Panc1 (cell line): ENCODE data around the gene FGD3. TPM values are rescaled to one million over a fixed set of nuclear protein-coding genes. Genes with fewer than 3 reads are reported as not detected.

ENCODE experiments used
- ATAC-seq: fragments of 200-7000 bp; cut with Tn5 transposase; 2 replicates; pipeline ENCODE4 v1.9.1; 2020; ENCODE audit warnings: mild to moderate bottlenecking, moderate library complexity
- BruUV-seq: library from RNA; stranded (reverse); fragments of 400-500 nt; replicated peaks from 2 replicates; lab custom pipeline; 2021; lab: Mats Ljungman, UMichigan
- CTCF ChIA-PET: fragments of 300-600 bp; sonication (Branson Sonifier 250); formaldehyde crosslinking; loops from one replicate; lab custom pipeline; 2022; ENCODE audit warnings: antibody characterized with exemption; lab: Charles Lee
- POLR2A ChIA-PET: fragments of 300-600 bp; sonication (Branson Sonifier 250); formaldehyde crosslinking; loops from one replicate; lab custom pipeline; 2022; ENCODE audit warnings: antibody characterized with exemption; lab: Charles Lee
- DNase-seq: peaks from one replicate; pipeline ENCODE4 v3.0.0-alpha.2; 2010; ENCODE audit warnings: low read depth, low spot score
- H3K27ac ChIP-seq: 2 replicates; pipeline ENCODE4 v1.5.1; 2011; ENCODE audit warnings: mild to moderate bottlenecking, low read length, inconsistent platforms
- H3K27me3 ChIP-seq: fragments of 200-500 bp; sonication (Bioruptor generic); 2 replicates; pipeline ENCODE4 v1.6.0; 2014; ENCODE audit warnings: low read length, inconsistent platforms; ENCODE audit not compliant: control insufficient read depth, insufficient read depth
- H3K36me3 ChIP-seq: fragments of 200-500 bp; sonication (Bioruptor generic); 2 replicates; pipeline ENCODE4 v1.5.1; 2014; ENCODE audit warnings: inconsistent platforms, mild to moderate bottlenecking, low read length, moderate library complexity; ENCODE audit not compliant: control insufficient read depth, insufficient read depth
- H3K4me1 ChIP-seq: 2 replicates; pipeline ENCODE4 v1.5.1; 2011; ENCODE audit warnings: inconsistent platforms, mild to moderate bottlenecking, low read length, moderate library complexity; ENCODE audit not compliant: control insufficient read depth, insufficient read depth
- H3K4me3 ChIP-seq, 2 experiments: 2 replicates each; pipeline ENCODE4 v1.5.1; 2011 to 2012; ENCODE audit warnings: low read depth in 2 of 2, low read length in 2 of 2, mild to moderate bottlenecking in 2 of 2, inconsistent platforms in 1 of 2, moderate library complexity in 1 of 2
- H3K9me3 ChIP-seq: fragments of 200-500 bp; sonication (Bioruptor generic); 2 replicates; pipeline ENCODE4 v1.5.1; 2014; ENCODE audit warnings: low read depth, mild to moderate bottlenecking, inconsistent platforms, low read length, moderate library complexity; ENCODE audit not compliant: control insufficient read depth, insufficient read depth
- POLR2AphosphoS5 ChIP-seq: IDR thresholded peaks from 2 replicates; pipeline ENCODE4 v1.6.1; 2012; ENCODE audit warnings: mild to moderate bottlenecking, low read depth, low read length, moderate library complexity
- SIN3A ChIP-seq: IDR thresholded peaks from 2 replicates; pipeline ENCODE4 v1.6.1; 2012; ENCODE audit warnings: low read depth, mild to moderate bottlenecking, low read length, moderate library complexity, borderline replicate concordance; ENCODE audit not compliant: insufficient read depth
- TCF7L2 ChIP-seq: IDR thresholded peaks from 2 replicates; pipeline ENCODE4 v1.6.1; 2011; ENCODE audit warnings: mild to moderate bottlenecking, low read depth, low read length, inconsistent platforms
- in situ Hi-C: cut with HindIII; loops from 2 replicates; pipeline ENCODE4 v1.10.0; 2016; ENCODE audit warnings: low sequenced_read_pairs, low pct_unique_long_range_greater_than_20kb
- intact Hi-C: fragments of 100-400 bp; cut with micrococcal nuclease; formaldehyde crosslinking; loops from one replicate; pipeline ENCODE4 v1.10.0; 2022; ENCODE audit not compliant: unreplicated experiment
- total RNA-seq: library from RNA; stranded (reverse); gene quantifications from one replicate; pipeline ENCODE4 v1.2.1, GENCODE V29; 2021; ENCODE audit not compliant: unreplicated experiment
- TF ChIP-seq, protein P1 (sequence below): fragments of 450-650 bp; IDR thresholded peaks from 2 replicates; pipeline ENCODE4 v1.5.1; 2017; ENCODE audit warnings: mild to moderate bottlenecking
- TF ChIP-seq, protein P2 (sequence below), 2 experiments: IDR thresholded peaks; 2 replicates each; pipeline ENCODE4 v1.6.1; 2011 to 2012; ENCODE audit warnings: low read depth in 2 of 2, control low read depth in 1 of 2, low read length in 1 of 2, mild to moderate bottlenecking in 1 of 2, moderate library complexity in 1 of 2; ENCODE audit not compliant: insufficient read depth in 1 of 2

The FGD3 gene
- total RNA-seq, 1 experiment from 2014 or later, result 0.80 TPM

DNA sequence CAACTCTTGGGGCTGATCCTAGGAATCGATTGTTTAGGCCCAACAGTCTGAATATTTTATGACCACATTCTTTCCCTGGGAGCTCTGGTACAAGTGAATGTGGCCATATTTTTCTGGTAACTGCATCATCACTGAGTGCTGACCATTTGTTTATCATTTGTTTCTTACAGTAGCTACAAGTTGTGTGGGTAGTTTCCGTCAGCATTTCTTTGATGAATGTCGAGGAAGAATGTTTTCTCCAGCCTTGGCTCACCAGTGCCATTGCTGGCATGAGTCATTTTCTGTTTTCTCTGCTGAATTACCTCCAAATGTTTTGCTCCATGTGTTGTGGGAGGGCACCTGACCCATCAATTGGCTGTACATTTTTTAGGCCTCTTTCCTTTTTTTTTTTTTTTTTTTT lies 134.6 kb downstream of the FGD3 start:
- no TSS peak for BruUV-seq
- H3K27me3 ChIP-seq, result no peaks in the 10 kb centered on the region
- CTCF ChIA-PET, result no interaction called here
- POLR2A ChIA-PET, result no interaction called here
- DNase-seq (no peak), ATAC-seq (no peak)
- H3K4me1 ChIP-seq, result no peaks in the 10 kb centered on the region
- H3K36me3 ChIP-seq, result no peaks in the 10 kb centered on the region
- H3K27ac ChIP-seq, result no peak overlapping the region
- TF ChIP-seq, protein P1, sequence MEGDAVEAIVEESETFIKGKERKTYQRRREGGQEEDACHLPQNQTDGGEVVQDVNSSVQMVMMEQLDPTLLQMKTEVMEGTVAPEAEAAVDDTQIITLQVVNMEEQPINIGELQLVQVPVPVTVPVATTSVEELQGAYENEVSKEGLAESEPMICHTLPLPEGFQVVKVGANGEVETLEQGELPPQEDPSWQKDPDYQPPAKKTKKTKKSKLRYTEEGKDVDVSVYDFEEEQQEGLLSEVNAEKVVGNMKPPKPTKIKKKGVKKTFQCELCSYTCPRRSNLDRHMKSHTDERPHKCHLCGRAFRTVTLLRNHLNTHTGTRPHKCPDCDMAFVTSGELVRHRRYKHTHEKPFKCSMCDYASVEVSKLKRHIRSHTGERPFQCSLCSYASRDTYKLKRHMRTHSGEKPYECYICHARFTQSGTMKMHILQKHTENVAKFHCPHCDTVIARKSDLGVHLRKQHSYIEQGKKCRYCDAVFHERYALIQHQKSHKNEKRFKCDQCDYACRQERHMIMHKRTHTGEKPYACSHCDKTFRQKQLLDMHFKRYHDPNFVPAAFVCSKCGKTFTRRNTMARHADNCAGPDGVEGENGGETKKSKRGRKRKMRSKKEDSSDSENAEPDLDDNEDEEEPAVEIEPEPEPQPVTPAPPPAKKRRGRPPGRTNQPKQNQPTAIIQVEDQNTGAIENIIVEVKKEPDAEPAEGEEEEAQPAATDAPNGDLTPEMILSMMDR, result no peak
- TF ChIP-seq POLR2AphosphoS5 (no peak), SIN3A (no peak), TCF7L2 (no peak)
- TF ChIP-seq, protein P2, sequence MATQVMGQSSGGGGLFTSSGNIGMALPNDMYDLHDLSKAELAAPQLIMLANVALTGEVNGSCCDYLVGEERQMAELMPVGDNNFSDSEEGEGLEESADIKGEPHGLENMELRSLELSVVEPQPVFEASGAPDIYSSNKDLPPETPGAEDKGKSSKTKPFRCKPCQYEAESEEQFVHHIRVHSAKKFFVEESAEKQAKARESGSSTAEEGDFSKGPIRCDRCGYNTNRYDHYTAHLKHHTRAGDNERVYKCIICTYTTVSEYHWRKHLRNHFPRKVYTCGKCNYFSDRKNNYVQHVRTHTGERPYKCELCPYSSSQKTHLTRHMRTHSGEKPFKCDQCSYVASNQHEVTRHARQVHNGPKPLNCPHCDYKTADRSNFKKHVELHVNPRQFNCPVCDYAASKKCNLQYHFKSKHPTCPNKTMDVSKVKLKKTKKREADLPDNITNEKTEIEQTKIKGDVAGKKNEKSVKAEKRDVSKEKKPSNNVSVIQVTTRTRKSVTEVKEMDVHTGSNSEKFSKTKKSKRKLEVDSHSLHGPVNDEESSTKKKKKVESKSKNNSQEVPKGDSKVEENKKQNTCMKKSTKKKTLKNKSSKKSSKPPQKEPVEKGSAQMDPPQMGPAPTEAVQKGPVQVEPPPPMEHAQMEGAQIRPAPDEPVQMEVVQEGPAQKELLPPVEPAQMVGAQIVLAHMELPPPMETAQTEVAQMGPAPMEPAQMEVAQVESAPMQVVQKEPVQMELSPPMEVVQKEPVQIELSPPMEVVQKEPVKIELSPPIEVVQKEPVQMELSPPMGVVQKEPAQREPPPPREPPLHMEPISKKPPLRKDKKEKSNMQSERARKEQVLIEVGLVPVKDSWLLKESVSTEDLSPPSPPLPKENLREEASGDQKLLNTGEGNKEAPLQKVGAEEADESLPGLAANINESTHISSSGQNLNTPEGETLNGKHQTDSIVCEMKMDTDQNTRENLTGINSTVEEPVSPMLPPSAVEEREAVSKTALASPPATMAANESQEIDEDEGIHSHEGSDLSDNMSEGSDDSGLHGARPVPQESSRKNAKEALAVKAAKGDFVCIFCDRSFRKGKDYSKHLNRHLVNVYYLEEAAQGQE (IDR thresholded peaks at IDR 0.05; ENCODE audit: insufficient read depth in 1 of 2, low read depth in 2 of 2, low read length in 1 of 2), result no peak
- in situ Hi-C loops (no loop called here), intact Hi-C loops (no loop called here)
- no peak overlapping the region for H3K4me3 ChIP-seq
- H3K9me3 ChIP-seq, result no peaks in the 10 kb centered on the region

DNA sequence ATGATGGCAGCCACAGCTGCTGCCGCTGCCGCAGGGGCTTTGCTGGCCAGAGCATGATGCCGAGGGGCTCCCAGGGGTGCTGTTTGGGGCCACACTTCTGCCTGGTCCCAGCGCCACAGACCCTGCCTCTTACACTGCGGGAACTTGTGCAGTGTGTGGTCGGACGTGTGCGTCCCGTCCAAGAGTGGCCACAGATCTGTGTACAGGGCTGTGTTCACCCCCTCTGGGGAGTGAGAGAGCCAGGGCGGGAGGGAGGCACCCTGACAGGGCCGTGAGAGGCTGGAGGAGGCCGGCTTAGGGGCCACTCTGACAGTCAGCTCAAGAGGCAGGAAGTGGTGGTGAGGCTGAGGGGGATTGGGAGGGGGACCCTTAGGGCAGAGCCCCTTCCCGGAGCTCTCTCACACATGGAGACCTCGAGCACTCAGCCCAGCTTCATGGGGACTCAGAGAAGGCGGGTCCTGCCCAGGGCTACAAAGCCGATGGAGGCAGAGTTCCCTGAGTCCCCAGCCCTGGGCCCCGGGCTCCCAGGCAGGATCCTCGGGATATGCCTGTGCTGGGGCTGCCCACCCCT lies 135.6 kb downstream of the FGD3 start:
- no TSS peak for BruUV-seq
- no peak overlapping the region for H3K27ac ChIP-seq
- no peaks in the 10 kb centered on the region for H3K27me3 ChIP-seq
- H3K9me3 ChIP-seq, result no peaks in the 10 kb centered on the region
- intact Hi-C loops, result no loop called here
- DNase-seq, result no peak
- in situ Hi-C loops, result no loop called here
- ATAC-seq, result no peak
- H3K4me3 ChIP-seq, result no peak overlapping the region
- H3K4me1 ChIP-seq, result no peaks in the 10 kb centered on the region
- CTCF ChIA-PET, result no interaction called here
- TF ChIP-seq, protein P2 (IDR thresholded peaks at IDR 0.05; ENCODE audit: insufficient read depth in 1 of 2, low read depth in 2 of 2, low read length in 1 of 2), result no peak
- TF ChIP-seq POLR2AphosphoS5, result no peak
- TF ChIP-seq SIN3A, result no peak
- TF ChIP-seq, protein P1, result no peak
- no peak for TF ChIP-seq TCF7L2
- POLR2A ChIA-PET, result no interaction called here
- H3K36me3 ChIP-seq, result no peaks in the 10 kb centered on the region
